ENCODE measurements around the gene MAP3K7CL. TPM values are rescaled to one million over a fixed set of nuclear protein-coding genes. Genes with fewer than 3 reads are reported as not detected.
A peak's percentile ranks its signal among the peaks of the same experiment; 100 is the strongest.

The MAP3K7CL gene
- total and polyA plus RNA-seq, 8 donors: 2.0 to 7.3 (median 3.0) TPM

GRCh38 chr21:29170944-29171343 is 40.5 kb downstream of the MAP3K7CL start:
- ATAC-seq: no peak
- TF ChIP-seq CTCF (IDR thresholded peaks at IDR 0.05): no peak
- no peak overlapping the region for H3K4me3 ChIP-seq
- intact Hi-C loops (cut with DNase I): no loop called here
- no peaks in the 10 kb centered on the region for H3K36me3 ChIP-seq
- H3K9me3 ChIP-seq: no peaks in the 10 kb centered on the region
- no peak for DNase-seq
- H3K27me3 ChIP-seq: no peaks in the 10 kb centered on the region
- 94% methylated on average over 1 of the region's 1 CpG for WGBS, 2 donors
- H3K27ac ChIP-seq: no peak overlapping the region
- no peak for FAIRE-seq
- peaks cover 0 to 16% (median 13%) of the 10 kb centered on the region in 3 donors for H3K4me1 ChIP-seq

- Histone ChIP-seq H3K4me1 (peaks cover 0 to 20% (median 13%) of the 10 kb centered on the region in 3 donors), H3K27ac (no peak overlapping the region), H3K4me3 (no peak overlapping the region), H3K36me3 (no peaks in the 10 kb centered on the region), H3K27me3 (no peaks in the 10 kb centered on the region), H3K9me3 (no peaks in the 10 kb centered on the region)
- FAIRE-seq: no peak
- intact Hi-C loops (cut with DNase I): no loop called here
- no peak for TF ChIP-seq CTCF (IDR thresholded peaks at IDR 0.05)
- 39 to 60% methylated on average over 1 of the region's 1 CpG for WGBS, 2 donors
- ATAC-seq: no peak
- no peak for DNase-seq
Measured at GRCh38 chr21:29172282-29172681, 41.8 kb downstream of the MAP3K7CL start.

GRCh38 chr21:29174607-29175013 is 44.2 kb downstream of the MAP3K7CL start:
- Histone ChIP-seq H3K4me1 (peaks cover 0 to 29% (median 19%) of the 10 kb centered on the region in 3 donors), H3K27me3 (no peaks in the 10 kb centered on the region), H3K9me3 (no peaks in the 10 kb centered on the region), H3K27ac (peak overlapping the region in 2 of 4 donors; percentile 43 to 60), H3K4me3 (no peak overlapping the region), H3K36me3 (no peaks in the 10 kb centered on the region)
- 42 to 67% methylated on average over 9 of the region's 9 CpGs for WGBS, 2 donors
- intact Hi-C loops (cut with DNase I): no loop called here
- DNase-seq (no peak), FAIRE-seq (no peak), ATAC-seq (peak in 3 of 4 donors; percentile 15 to 47 (median 22))
- no peak for TF ChIP-seq CTCF (IDR thresholded peaks at IDR 0.05)

GRCh38 chr21:29175408-29176134 is 45.1 kb downstream of the MAP3K7CL start:
- Histone ChIP-seq H3K9me3 (no peaks in the 10 kb centered on the region), H3K27me3 (no peaks in the 10 kb centered on the region), H3K4me1 (peaks cover 0 to 29% (median 19%) of the 10 kb centered on the region in 3 donors), H3K4me3 (no peak overlapping the region), H3K27ac (peak overlapping the region in 2 of 4 donors; percentile 43 to 60), H3K36me3 (no peaks in the 10 kb centered on the region)
- ATAC-seq (peak; percentile 93 to 96 (median 94)), FAIRE-seq (no peak), DNase-seq (peak in 3 of 6 donors; percentile 42 to 69 (median 50))
- WGBS, 2 donors: 37 to 47% methylated on average over 3 of the region's 3 CpGs
- TF ChIP-seq CTCF (IDR thresholded peaks at IDR 0.05): no peak
- intact Hi-C loops (cut with DNase I): no loop called here

GRCh38 chr21:29176471-29177120 is 46.2 kb downstream of the MAP3K7CL start:
- Histone ChIP-seq H3K27ac (no peak overlapping the region), H3K4me1 (peaks cover 0 to 34% (median 21%) of the 10 kb centered on the region in 3 donors), H3K36me3 (no peaks in the 10 kb centered on the region), H3K27me3 (no peaks in the 10 kb centered on the region), H3K9me3 (no peaks in the 10 kb centered on the region), H3K4me3 (no peak overlapping the region)
- 72 to 87% methylated on average over 2 of the region's 2 CpGs for WGBS, 2 donors
- intact Hi-C loops (cut with DNase I): no loop called here
- ATAC-seq (no peak), FAIRE-seq (no peak), DNase-seq (no peak)
- TF ChIP-seq CTCF (IDR thresholded peaks at IDR 0.05): no peak
